IMR-90 (cell line): ENCODE data around the gene CD96. TPM values are rescaled to one million over a fixed set of nuclear protein-coding genes. Genes with fewer than 3 reads are reported as not detected.

Experiments
- ATAC-seq: fragments of 200-7000 bp; cut with Tn5 transposase; 2 replicates; pipeline ENCODE4 v1.9.1; 2020; ENCODE audit warnings: low read depth, mild to moderate bottlenecking, moderate library complexity
- BruUV-seq: library from RNA; stranded (reverse); fragments of 400-500 nt; replicated peaks from 2 replicates; lab custom pipeline; 2021; lab: Mats Ljungman, UMichigan
- CTCF ChIA-PET: fragments of 300-600 bp; formaldehyde crosslinking; extraction: SDS; loops from one replicate; lab custom pipeline; 2021; ENCODE audit warnings: antibody characterized with exemption; lab: Yijun Ruan, JAX
- POLR2A ChIA-PET: fragments of 300-600 bp; sonication (Branson Sonifier 250); formaldehyde crosslinking; loops from one replicate; lab custom pipeline; 2022; ENCODE audit warnings: antibody characterized with exemption; ENCODE audit not compliant: unreplicated experiment; lab: Charles Lee
- DNase-seq: peaks from one replicate; pipeline ENCODE4 v3.0.0; 2013
- H2AFZ ChIP-seq: replicated peaks from 2 replicates; pipeline ENCODE3; 2013; ENCODE audit warnings: low read length, mild to moderate bottlenecking; ENCODE audit not compliant: poor library complexity
- H2AK5ac ChIP-seq: 2 replicates; pipeline ENCODE4 v1.6.1; 2013; ENCODE audit warnings: low read depth, low read length, inconsistent platforms
- H2AK9ac ChIP-seq: replicated peaks from 2 replicates; pipeline ENCODE3; 2013; ENCODE audit warnings: mild to moderate bottlenecking, low read depth, low read length, moderate library complexity; ENCODE audit not compliant: poor library complexity
- H2BK120ac ChIP-seq: 2 replicates; pipeline ENCODE4 v1.6.1; 2013; ENCODE audit warnings: low read depth, low read length, inconsistent platforms
- H2BK15ac ChIP-seq: 3 replicates; pipeline ENCODE4 v1.6.1; 2013; ENCODE audit warnings: low read depth, low read length, inconsistent platforms
- H2BK20ac ChIP-seq: 2 replicates; pipeline ENCODE4 v1.6.1; 2013; ENCODE audit warnings: low read depth, mild to moderate bottlenecking, inconsistent platforms, low read length, moderate library complexity
- H2BK5ac ChIP-seq: 2 replicates; pipeline ENCODE4 v1.6.1; 2013; ENCODE audit warnings: mild to moderate bottlenecking, low read depth, low read length, inconsistent platforms; ENCODE audit not compliant: poor library complexity, severe bottlenecking
- H3K14ac ChIP-seq: replicated peaks from 2 replicates; pipeline ENCODE4 v1.6.1; 2013; ENCODE audit warnings: low read depth, low read length, inconsistent platforms
- H3K18ac ChIP-seq: 2 replicates; pipeline ENCODE4 v1.6.1; 2013; ENCODE audit warnings: low read depth, low read length, control low read depth
- H3K23ac ChIP-seq: 2 replicates; pipeline ENCODE4 v1.6.1; 2013; ENCODE audit warnings: low read depth, low read length, inconsistent platforms
- H3K27ac ChIP-seq: 2 replicates; pipeline ENCODE4 v1.5.1; 2013; ENCODE audit warnings: mild to moderate bottlenecking, control low read depth, low read length; ENCODE audit not compliant: insufficient read depth
- H3K27me3 ChIP-seq: 2 replicates; pipeline ENCODE4 v1.6.1; 2013; ENCODE audit warnings: low read length; ENCODE audit not compliant: control insufficient read depth, insufficient read depth
- H3K36me3 ChIP-seq: 2 replicates; pipeline ENCODE4 v1.6.1; 2013; ENCODE audit warnings: low read length, mixed read lengths; ENCODE audit not compliant: control insufficient read depth, insufficient read depth
- H3K4ac ChIP-seq: 2 replicates; pipeline ENCODE4 v1.6.1; 2013; ENCODE audit warnings: low read depth, low read length, inconsistent platforms
- H3K4me1 ChIP-seq: 2 replicates; pipeline ENCODE4 v1.6.1; 2013; ENCODE audit warnings: low read length, mixed read lengths; ENCODE audit not compliant: control insufficient read depth, insufficient read depth
- H3K4me2 ChIP-seq: 2 replicates; pipeline ENCODE4 v1.6.1; 2013; ENCODE audit warnings: low read depth, mild to moderate bottlenecking, control low read depth, low read length, moderate library complexity
- H3K4me3 ChIP-seq: 2 replicates; pipeline ENCODE4 v1.5.1; 2013; ENCODE audit warnings: low read depth, mild to moderate bottlenecking, control low read depth, low read length, moderate library complexity; ENCODE audit not compliant: insufficient read depth
- H3K56ac ChIP-seq: 2 replicates; pipeline ENCODE4 v1.6.1; 2013; ENCODE audit warnings: low read length, inconsistent platforms; ENCODE audit not compliant: insufficient read depth; ENCODE audit errors: extremely low read depth
- H3K79me1 ChIP-seq, 2 experiments: 2 replicates each; pipeline ENCODE4 v1.6.1; 2013; ENCODE audit warnings: low read length in 2 of 2, inconsistent platforms in 1 of 2, low read depth in 1 of 2
- H3K9ac ChIP-seq: 2 replicates; pipeline ENCODE4 v1.6.1; 2013; ENCODE audit warnings: low read depth, low read length, control low read depth
- H3K9me1 ChIP-seq: 2 replicates; pipeline ENCODE4 v1.6.1; 2013; ENCODE audit warnings: low read length, inconsistent platforms; ENCODE audit not compliant: insufficient read depth
- H3K9me3 ChIP-seq: 2 replicates; pipeline ENCODE4 v1.6.1; 2013; ENCODE audit warnings: low read length; ENCODE audit not compliant: control insufficient read depth, insufficient read depth
- H4K20me1 ChIP-seq: 2 replicates; pipeline ENCODE4 v1.6.1; 2013; ENCODE audit warnings: low read length, inconsistent platforms; ENCODE audit not compliant: insufficient read depth
- H4K5ac ChIP-seq: 2 replicates; pipeline ENCODE4 v1.6.1; 2013; ENCODE audit warnings: mild to moderate bottlenecking, low read depth, low read length, control low read depth
- H4K8ac ChIP-seq, 2 experiments: 2 replicates each; pipeline ENCODE4 v1.6.1; 2013; ENCODE audit warnings: low read depth in 2 of 2, low read length in 2 of 2, control low read depth in 1 of 2, inconsistent platforms in 1 of 2
- H4K91ac ChIP-seq: 2 replicates; pipeline ENCODE4 v1.6.1; 2013; ENCODE audit warnings: low read depth, low read length, inconsistent platforms; ENCODE audit not compliant: insufficient read depth
- BHLHE40 ChIP-seq: fragments of 150-350 bp; IDR thresholded peaks from 2 replicates; pipeline ENCODE4 v1.6.1; 2016; ENCODE audit warnings: mild to moderate bottlenecking, low read depth, low read length
- CHD1 ChIP-seq: IDR thresholded peaks from 2 replicates; pipeline ENCODE4 v1.6.1; 2012; ENCODE audit warnings: low read depth, low read length, improper control_type of control experiment
- MAZ ChIP-seq: IDR thresholded peaks from 2 replicates; pipeline ENCODE4 v1.6.1; 2012; ENCODE audit warnings: low read depth, mild to moderate bottlenecking, low read length, improper control_type of control experiment, moderate library complexity, borderline replicate concordance
- NFE2L2 ChIP-seq: fragments of 150-350 bp; IDR thresholded peaks from 2 replicates; pipeline ENCODE4 v1.6.1; 2016; ENCODE audit warnings: low read depth, mild to moderate bottlenecking, low read length
- POLR2A ChIP-seq: IDR thresholded peaks from 2 replicates; pipeline ENCODE4 v1.6.1; 2012; ENCODE audit warnings: mild to moderate bottlenecking, low read depth, low read length
- RCOR1 ChIP-seq: IDR thresholded peaks from 2 replicates; pipeline ENCODE4 v1.6.1; 2012; ENCODE audit warnings: mild to moderate bottlenecking, low read length, improper control_type of control experiment; ENCODE audit not compliant: insufficient replicate concordance
- RFX5 ChIP-seq: IDR thresholded peaks from 2 replicates; pipeline ENCODE4 v1.8.0; 2012; ENCODE audit warnings: low read depth, mild to moderate bottlenecking, low read length, moderate library complexity
- SMC3 ChIP-seq: fragments of 150-350 bp; IDR thresholded peaks from 2 replicates; pipeline ENCODE4 v1.6.1; 2016; ENCODE audit warnings: low read depth, mild to moderate bottlenecking, antibody characterized with exemption, low read length, moderate library complexity
- WGBS, 2 experiments: methylation state at CpG; one replicate each; pipeline versions ENCODE4 v1.1.5 to v1.1.7; 2013; ENCODE audit warnings: missing lambda C conversion rate in 2 of 2; ENCODE audit not compliant: insufficient read length in 1 of 2; ENCODE audit errors: extremely low coverage in 2 of 2; 5-methylcytosine and 5-hydroxymethylcytosine counted together
- dilution Hi-C: fragments of 300-500 bp; cut with HindIII; formaldehyde crosslinking; loops from one replicate; pipeline ENCODE4 v1.14.3; 2018; ENCODE audit warnings: low sequenced_read_pairs; ENCODE audit not compliant: unreplicated experiment
- in situ Hi-C: fragments of 300-500 bp; cut with MboI; formaldehyde crosslinking; loops from 3 replicates; pipeline ENCODE4 v1.14.3; 2019; ENCODE audit warnings: low sequenced_read_pairs, inconsistent platforms, mixed read lengths
- intact Hi-C: fragments of 100-400 bp; cut with micrococcal nuclease; formaldehyde crosslinking; loops from 2 replicates; pipeline ENCODE4 v1.10.0; 2022
- polyA plus RNA-seq, 3 experiments: library from polyadenylated mRNA; depleted of rRNA; stranded (reverse); fragments of >200 nt; gene quantifications; 2 replicates each; pipeline ENCODE4 v1.2.3, GENCODE V29; 2012; ENCODE audit warnings: low replicate concordance in 1 of 3
- total RNA-seq: library from RNA; depleted of rRNA; stranded (reverse); fragments of >200 nt; gene quantifications from 2 replicates; pipeline ENCODE4 v1.2.3, GENCODE V29; 2012
- TF ChIP-seq, protein P1 (sequence below): fragments of 150-350 bp; IDR thresholded peaks from 2 replicates; pipeline ENCODE4 v1.6.1; 2016; ENCODE audit warnings: low read depth, mild to moderate bottlenecking, low read length, moderate library complexity, borderline replicate concordance

CD96 gene
- total and polyA plus RNA-seq, 2 of the 4 experiments (the other 2 are of a cell fraction), result 0.05 to 0.18 TPM

DNA sequence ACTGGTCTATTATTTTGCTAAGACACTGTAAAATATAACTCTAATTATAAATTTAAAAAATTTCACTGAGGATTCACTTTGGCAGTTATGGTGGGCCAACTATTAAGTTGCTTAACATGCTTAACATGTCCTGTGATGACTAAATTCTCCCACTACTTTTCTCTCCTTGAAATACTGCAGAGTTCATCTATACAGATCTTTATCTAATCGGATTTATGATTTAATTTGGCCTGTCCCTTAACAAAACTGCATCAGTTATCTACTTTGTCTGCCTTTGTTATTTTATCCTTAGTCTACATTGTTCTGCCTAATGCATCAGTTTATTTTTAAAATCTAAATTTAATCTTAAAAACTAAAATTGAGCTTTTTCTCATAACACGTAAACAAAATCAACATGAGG, 26.4 kb downstream of the CD96 start:
- ATAC-seq (no peak), DNase-seq (no peak)
- no peaks in the 10 kb centered on the region for H3K9me3 ChIP-seq
- H3K4ac ChIP-seq, result no peak overlapping the region
- no peaks in the 10 kb centered on the region for H3K79me1 ChIP-seq
- no peak overlapping the region for H4K8ac ChIP-seq
- no TSS peak for BruUV-seq
- H2AK9ac ChIP-seq, result no peak overlapping the region
- no peak overlapping the region for H4K91ac ChIP-seq
- no peaks in the 10 kb centered on the region for H3K4me1 ChIP-seq
- H3K18ac ChIP-seq, result no peak overlapping the region
- no peak overlapping the region for H2BK15ac ChIP-seq
- no peak overlapping the region for H3K27ac ChIP-seq
- H3K9ac ChIP-seq, result no peak overlapping the region
- H4K5ac ChIP-seq, result no peak overlapping the region
- no peaks in the 10 kb centered on the region for H3K9me1 ChIP-seq
- no peak overlapping the region for H3K4me2 ChIP-seq
- H3K27me3 ChIP-seq, result peaks cover 5% of the 10 kb centered on the region; the same call in 1 of the 2 replicates
- intact Hi-C loops (no loop called here), in situ Hi-C loops (no loop called here), dilution Hi-C loops (no loop called here)
- CTCF ChIA-PET, result interaction anchor here (1.0 to 1.5 kb wide), 3 partner anchors 9 to 123 kb away, joined by 3 to 6 read pairs (median 3); partner anchors contain the start of gene CD96
- WGBS, 2 experiments, result 100% methylated on average over 1 of the region's 2 CpGs; no CpG with 5 or more reads in 1 of the 2 experiments
- no peaks in the 10 kb centered on the region for H4K20me1 ChIP-seq
- POLR2A ChIA-PET, result no interaction called here
- no peak overlapping the region for H2BK120ac ChIP-seq
- H3K14ac ChIP-seq, result no peak overlapping the region
- H2AFZ ChIP-seq, result no peak overlapping the region
- H2AK5ac ChIP-seq, result no peak overlapping the region
- H3K36me3 ChIP-seq, result no peaks in the 10 kb centered on the region
- no peak overlapping the region for H3K4me3 ChIP-seq
- no peak overlapping the region for H3K23ac ChIP-seq
- no peak overlapping the region for H2BK20ac ChIP-seq
- TF ChIP-seq NFE2L2, result no peak
- no peak for TF ChIP-seq RCOR1
- no peak for TF ChIP-seq POLR2A
- TF ChIP-seq BHLHE40, result no peak
- TF ChIP-seq CHD1, result no peak
- no peak for TF ChIP-seq MAZ
- no peak for TF ChIP-seq SMC3
- no peak for TF ChIP-seq RFX5
- TF ChIP-seq, protein P1, sequence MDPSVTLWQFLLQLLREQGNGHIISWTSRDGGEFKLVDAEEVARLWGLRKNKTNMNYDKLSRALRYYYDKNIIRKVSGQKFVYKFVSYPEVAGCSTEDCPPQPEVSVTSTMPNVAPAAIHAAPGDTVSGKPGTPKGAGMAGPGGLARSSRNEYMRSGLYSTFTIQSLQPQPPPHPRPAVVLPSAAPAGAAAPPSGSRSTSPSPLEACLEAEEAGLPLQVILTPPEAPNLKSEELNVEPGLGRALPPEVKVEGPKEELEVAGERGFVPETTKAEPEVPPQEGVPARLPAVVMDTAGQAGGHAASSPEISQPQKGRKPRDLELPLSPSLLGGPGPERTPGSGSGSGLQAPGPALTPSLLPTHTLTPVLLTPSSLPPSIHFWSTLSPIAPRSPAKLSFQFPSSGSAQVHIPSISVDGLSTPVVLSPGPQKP, result no peak
- H3K56ac ChIP-seq, result no peak overlapping the region
- no peak overlapping the region for H2BK5ac ChIP-seq
